Pancreas (tissue), 10 donors: ENCODE data around the gene RIC1. TPM values are rescaled to one million over a fixed set of nuclear protein-coding genes. Genes with fewer than 3 reads are reported as not detected.

Experiments used
- ATAC-seq, 4 donors: fragments of 200-7000 bp; cut with Tn5 transposase; one replicate each; pipeline versions ENCODE4 v1.8.0 to v1.9.1; 2020; ENCODE audit warnings: mild to moderate bottlenecking in 4 of 4, moderate library complexity in 4 of 4
- DNase-seq, 6 donors: peaks; one replicate each; pipeline ENCODE4 v3.0.0-alpha.2; 2020
- FAIRE-seq: peaks from 2 replicates; lab custom pipeline; 2012; peaks lifted over from hg19 to GRCh38; lab: Jason Lieb, UNC
- H3K27ac ChIP-seq, 4 donors: fragments of 200-600 bp; sonication (generic); 1 replicate in 3 of 4; 2 replicates in 1 of 4; pipeline versions ENCODE4 v1.5.0 to v1.8.0; 2020
- H3K27me3 ChIP-seq, 4 donors: fragments of 200-600 bp; one replicate each; pipeline ENCODE4 v1.8.0; 2021
- H3K36me3 ChIP-seq, 3 donors: fragments of 200-600 bp; sonication (generic) in 1 of 3; one replicate each; pipeline versions ENCODE4 v1.5.0 to v1.8.0; 2020 to 2021
- H3K4me1 ChIP-seq, 3 donors: fragments of 200-600 bp; one replicate each; pipeline ENCODE4 v1.8.0; 2021
- H3K4me3 ChIP-seq, 4 donors: fragments of 200-600 bp; sonication (generic) in 2 of 4; one replicate each; pipeline versions ENCODE4 v1.5.0 to v1.8.0; 2020 to 2021
- H3K9me3 ChIP-seq, 4 donors: fragments of 200-600 bp; one replicate each; pipeline ENCODE4 v1.8.0; 2021
- CTCF ChIP-seq, 4 donors: fragments of 200-600 bp; sonication (generic) in 3 of 4; IDR thresholded peaks; one replicate each; pipeline versions ENCODE4 v1.5.0 to v1.8.0; 2021; ENCODE audit warnings: antibody characterized with exemption in 4 of 4
- WGBS, 2 donors: extraction: QIAGEN DNeasy Blood & Tissue Kit; methylation state at CpG; one replicate each; pipeline ENCODE4 v1.1.7; 2013; 5-methylcytosine and 5-hydroxymethylcytosine counted together
- intact Hi-C, 3 donors: fragments of 100-400 bp; cut with DNase I; formaldehyde crosslinking; loops; one replicate each; pipeline versions ENCODE4 v1.11.1 to v1.14.2; 2022
- polyA plus RNA-seq, 2 donors: library from polyadenylated mRNA; stranded (reverse); fragments of 200-250 nt; gene quantifications; one replicate each; pipeline ENCODE4 v1.2.3, GENCODE V29; 2013
- total RNA-seq, 6 donors: library from RNA; stranded (reverse); fragmentation: NEBNext Ultra II Directional in 4 of 6; extraction: Animal tissue kit (Norgen Biotek cat#: 25700) in 4 of 6; gene quantifications; one replicate each; pipeline versions ENCODE4 v1.2.1 to v1.2.4, GENCODE V29; 2021 to 2023
- donor health status: healthy with polysubstance abuse.
- donor health status: DM: no; HTN: no; CAD: no; lungs with moderate emphysema.
- donor health status: DM: no; HTN: no; CAD: no.
- donor health status: control.
- donor health status: control.
- donor health status: Bipolar disorder and iron deficiency.
- donor health status: DM: yes; HTN: yes; CAD: no.
- donor health status: DM: no; HTN: no; CAD: no.
- donor health status: DM: no; HTN: no; CAD: no.
- donor health status: DM: yes; HTN: yes; CAD: no.

RIC1 gene
- total and polyA plus RNA-seq, 8 donors = 2.9 to 11.8 (median 8.4) TPM

GRCh38 chr9:5611321-5612184 lies 17.4 kb upstream of the RIC1 start:
- no peak for TF ChIP-seq CTCF (IDR thresholded peaks at IDR 0.05)
- H3K27ac ChIP-seq = no peak overlapping the region
- H3K4me1 ChIP-seq = no peaks in the 10 kb centered on the region
- H3K4me3 ChIP-seq = no peak overlapping the region
- no peak for FAIRE-seq
- H3K9me3 ChIP-seq = no peaks in the 10 kb centered on the region
- no peak for ATAC-seq
- H3K27me3 ChIP-seq = no peaks in the 10 kb centered on the region
- intact Hi-C loops = no loop called here
- 75 to 84% methylated on average over 6 of the region's 6 CpGs for whole genome bisulfite sequencing, 2 donors
- DNase-seq = no peak
- no peaks in the 10 kb centered on the region for H3K36me3 ChIP-seq

GRCh38 chr9:5612185-5612530 lies 16.7 kb upstream of the RIC1 start:
- H3K36me3 ChIP-seq = no peaks in the 10 kb centered on the region
- intact Hi-C loops = no loop called here
- no peaks in the 10 kb centered on the region for H3K27me3 ChIP-seq
- DNase-seq (no peak), ATAC-seq (no peak), FAIRE-seq (no peak)
- no peaks in the 10 kb centered on the region for H3K9me3 ChIP-seq
- no peak overlapping the region for H3K27ac ChIP-seq
- TF ChIP-seq CTCF (IDR thresholded peaks at IDR 0.05) = no peak
- H3K4me1 ChIP-seq = no peaks in the 10 kb centered on the region
- H3K4me3 ChIP-seq = no peak overlapping the region

- no peak for TF ChIP-seq CTCF (IDR thresholded peaks at IDR 0.05)
- no peaks in the 10 kb centered on the region for H3K27me3 ChIP-seq
- H3K36me3 ChIP-seq = no peaks in the 10 kb centered on the region
- H3K4me1 ChIP-seq = peaks cover 0 to 4% (median 0%) of the 10 kb centered on the region in 3 donors
- no peak overlapping the region for H3K27ac ChIP-seq
- no peaks in the 10 kb centered on the region for H3K9me3 ChIP-seq
- ATAC-seq (no peak), FAIRE-seq (no peak), DNase-seq (no peak)
- 98% methylated on average over 4 of the region's 4 CpGs for WGBS, 2 donors
- intact Hi-C loops = no loop called here
- no peak overlapping the region for H3K4me3 ChIP-seq
Measured at GRCh38 chr9:5614192-5614591, 14.7 kb upstream of the RIC1 start.

GRCh38 chr9:5614985-5615384 lies 13.9 kb upstream of the RIC1 start:
- TF ChIP-seq CTCF (IDR thresholded peaks at IDR 0.05) = no peak
- Histone ChIP-seq H3K4me1 (peaks cover 0 to 4% (median 0%) of the 10 kb centered on the region in 3 donors), H3K36me3 (no peaks in the 10 kb centered on the region), H3K4me3 (no peak overlapping the region), H3K27ac (no peak overlapping the region), H3K9me3 (no peaks in the 10 kb centered on the region), H3K27me3 (no peaks in the 10 kb centered on the region)
- 91 to 93% methylated on average over 3 of the region's 3 CpGs for WGBS, 2 donors
- DNase-seq (no peak), ATAC-seq (no peak), FAIRE-seq (no peak)
- intact Hi-C loops = no loop called here

GRCh38 chr9:5617749-5618148 lies 11.2 kb upstream of the RIC1 start:
- H3K4me1 ChIP-seq = peaks cover 0 to 8% (median 0%) of the 10 kb centered on the region in 3 donors

More at GRCh38 chr9:5617749-5618148, 11.2 kb upstream of the RIC1 start:
- no peak overlapping the region for H3K27ac ChIP-seq
- no peaks in the 10 kb centered on the region for H3K27me3 ChIP-seq
- no peak overlapping the region for H3K4me3 ChIP-seq
- H3K9me3 ChIP-seq = no peaks in the 10 kb centered on the region
- ATAC-seq (peak in 1 of 4 donors; percentile 38), FAIRE-seq (no peak), DNase-seq (no peak)
- no peak for TF ChIP-seq CTCF (IDR thresholded peaks at IDR 0.05)
- intact Hi-C loops = no loop called here
- no peaks in the 10 kb centered on the region for H3K36me3 ChIP-seq
